RWPE2 (cell line): Measurements from ENCODE around the gene CDKN3.
"Not testable (repeated sequence)": the region's sequence is repeated elsewhere in the genome, so short reads cannot be mapped to it uniquely, and the experiment has no call there.

Experiments used
- ATAC-seq: fragments of 200-7000 bp; cut with Tn5 transposase; 3 replicates; pipeline ENCODE4 v1.9.1; 2021; ENCODE audit warnings: low read depth
- DNase-seq: peaks from one replicate; pipeline ENCODE4 v3.0.0-alpha.2; 2020; ENCODE audit warnings: low spot score
- H3K27ac ChIP-seq: fragments of 450-650 bp; 2 replicates; pipeline ENCODE4 v1.5.1; 2017; ENCODE audit warnings: mild to moderate bottlenecking; ENCODE audit not compliant: poor library complexity, severe bottlenecking
- H3K27me3 ChIP-seq: fragments of 250-450 bp; sonication (Bioruptor Pico); 2 replicates; pipeline ENCODE4 v1.5.1; 2021; ENCODE audit warnings: mild to moderate bottlenecking, moderate library complexity; ENCODE audit not compliant: insufficient read depth, poor library complexity, severe bottlenecking
- H3K36me3 ChIP-seq: fragments of 250-450 bp; sonication (Bioruptor Pico); 2 replicates; pipeline ENCODE4 v1.5.1; 2020; ENCODE audit warnings: low read depth, mild to moderate bottlenecking, moderate library complexity
- H3K4me1 ChIP-seq: fragments of 250-450 bp; sonication (Bioruptor Pico); 2 replicates; pipeline ENCODE4 v1.5.1; 2021; ENCODE audit warnings: mild to moderate bottlenecking, moderate library complexity; ENCODE audit not compliant: insufficient read depth, poor library complexity, severe bottlenecking
- H3K4me3 ChIP-seq: fragments of 250-450 bp; sonication (Bioruptor Pico); 2 replicates; pipeline ENCODE4 v1.5.1; 2021; ENCODE audit warnings: mild to moderate bottlenecking, moderate library complexity; ENCODE audit not compliant: severe bottlenecking
- H3K9me3 ChIP-seq: fragments of 250-450 bp; sonication (Bioruptor Pico); 2 replicates; pipeline ENCODE4 v1.5.1; 2021; ENCODE audit warnings: mild to moderate bottlenecking, moderate library complexity; ENCODE audit not compliant: severe bottlenecking
- TF ChIP-seq, protein P1 (sequence below): fragments of 450-650 bp; IDR thresholded peaks from one replicate; pipeline ENCODE4 v1.5.1; 2017; ENCODE audit warnings: mild to moderate bottlenecking, moderate library complexity; ENCODE audit not compliant: poor library complexity, severe bottlenecking

The CDKN3 gene

DNA sequence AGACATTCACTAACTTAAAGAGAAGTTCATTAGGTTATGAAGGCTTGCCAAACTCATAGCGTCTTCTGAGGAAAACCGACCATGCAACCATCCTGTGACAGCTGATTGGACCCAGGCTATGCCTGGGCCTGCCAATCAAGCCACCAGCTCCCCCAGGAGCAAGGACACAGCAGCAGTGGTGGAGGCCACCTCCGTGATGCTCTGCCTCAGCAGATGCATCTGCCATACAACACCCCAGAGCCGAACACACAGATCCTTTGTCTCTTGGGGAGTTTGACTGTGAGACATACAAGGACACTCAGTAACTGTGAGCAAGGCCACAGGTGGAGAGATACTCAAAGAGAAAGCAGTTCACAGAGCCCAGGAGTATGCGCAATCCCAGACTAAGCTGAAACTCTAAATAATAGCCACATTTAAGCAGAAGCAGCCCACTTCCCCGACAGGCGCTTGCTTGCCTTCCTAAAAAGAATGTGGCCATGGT, 54.4 kb downstream of the CDKN3 start:
- DNase-seq = no peak
- no peak for ATAC-seq
- H3K4me3 ChIP-seq = no peak overlapping the region
- TF ChIP-seq, protein P1, sequence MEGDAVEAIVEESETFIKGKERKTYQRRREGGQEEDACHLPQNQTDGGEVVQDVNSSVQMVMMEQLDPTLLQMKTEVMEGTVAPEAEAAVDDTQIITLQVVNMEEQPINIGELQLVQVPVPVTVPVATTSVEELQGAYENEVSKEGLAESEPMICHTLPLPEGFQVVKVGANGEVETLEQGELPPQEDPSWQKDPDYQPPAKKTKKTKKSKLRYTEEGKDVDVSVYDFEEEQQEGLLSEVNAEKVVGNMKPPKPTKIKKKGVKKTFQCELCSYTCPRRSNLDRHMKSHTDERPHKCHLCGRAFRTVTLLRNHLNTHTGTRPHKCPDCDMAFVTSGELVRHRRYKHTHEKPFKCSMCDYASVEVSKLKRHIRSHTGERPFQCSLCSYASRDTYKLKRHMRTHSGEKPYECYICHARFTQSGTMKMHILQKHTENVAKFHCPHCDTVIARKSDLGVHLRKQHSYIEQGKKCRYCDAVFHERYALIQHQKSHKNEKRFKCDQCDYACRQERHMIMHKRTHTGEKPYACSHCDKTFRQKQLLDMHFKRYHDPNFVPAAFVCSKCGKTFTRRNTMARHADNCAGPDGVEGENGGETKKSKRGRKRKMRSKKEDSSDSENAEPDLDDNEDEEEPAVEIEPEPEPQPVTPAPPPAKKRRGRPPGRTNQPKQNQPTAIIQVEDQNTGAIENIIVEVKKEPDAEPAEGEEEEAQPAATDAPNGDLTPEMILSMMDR = no peak
- peaks cover 36% of the 10 kb centered on the region for H3K4me1 ChIP-seq
- H3K27me3 ChIP-seq = no peaks in the 10 kb centered on the region
- H3K27ac ChIP-seq = no peak overlapping the region
- H3K36me3 ChIP-seq = no peaks in the 10 kb centered on the region
- no peaks in the 10 kb centered on the region for H3K9me3 ChIP-seq

DNA sequence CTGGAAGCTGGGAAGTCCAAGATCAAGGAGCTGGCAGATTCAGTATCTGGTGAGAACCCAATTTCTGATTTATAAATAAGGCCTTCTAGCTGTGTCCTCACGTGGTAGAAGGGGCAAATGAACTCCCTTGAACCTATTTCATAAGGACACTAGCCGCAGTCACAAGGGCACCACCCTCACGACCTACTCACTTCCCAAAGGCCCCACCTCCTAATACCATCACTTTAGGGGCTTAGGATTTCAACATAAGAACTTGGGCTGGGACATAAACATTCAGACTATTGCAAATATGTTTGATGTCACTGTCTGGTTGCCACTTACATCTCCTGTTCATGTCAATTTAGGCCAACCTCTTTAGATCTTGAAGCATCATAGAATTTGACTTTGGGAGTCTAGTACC, 55.2 kb downstream of the CDKN3 start:
- Histone ChIP-seq H3K27ac (no peak overlapping the region), H3K36me3 (no peaks in the 10 kb centered on the region), H3K4me3 (no peak overlapping the region), H3K4me1 (peaks cover 28% of the 10 kb centered on the region), H3K9me3 (no peaks in the 10 kb centered on the region), H3K27me3 (no peaks in the 10 kb centered on the region)
- DNase-seq = no peak
- no peak for ATAC-seq
- TF ChIP-seq, protein P1 = no peak

DNA sequence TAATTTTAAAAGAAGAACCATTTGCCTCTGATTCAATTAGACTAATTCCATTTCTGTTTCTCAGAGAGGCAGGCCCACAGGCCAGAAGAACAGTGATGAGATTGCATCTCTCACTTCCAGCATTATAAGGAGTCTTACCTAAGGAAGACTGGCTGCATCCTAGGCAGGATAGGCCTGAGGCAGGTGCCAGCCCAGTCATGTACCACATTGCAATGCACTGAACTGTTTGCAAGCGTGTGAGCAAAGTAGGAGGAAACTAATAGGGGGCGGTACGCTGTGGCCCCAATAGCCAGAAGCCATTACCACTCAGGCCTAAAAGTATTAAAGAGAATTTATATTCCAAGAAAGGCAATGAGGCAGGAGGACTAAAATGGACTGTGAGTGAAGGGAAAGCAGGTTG, 56.4 kb downstream of the CDKN3 start:
- TF ChIP-seq, protein P1 = no peak
- H3K9me3 ChIP-seq = no peaks in the 10 kb centered on the region
- H3K27me3 ChIP-seq = no peaks in the 10 kb centered on the region
- DNase-seq (no peak), ATAC-seq (peak; percentile 66)
- H3K4me3 ChIP-seq = no peak overlapping the region
- H3K27ac ChIP-seq = peak overlapping the region; percentile 46
- H3K4me1 ChIP-seq = peaks cover 25% of the 10 kb centered on the region
- H3K36me3 ChIP-seq = no peaks in the 10 kb centered on the region

GRCh38 chr14:54453990-54454389, 57.2 kb downstream of the CDKN3 start:
- H3K9me3 ChIP-seq, H3K4me3 ChIP-seq, H3K36me3 ChIP-seq, DNase-seq, H3K27me3 ChIP-seq: not testable (repeated sequence)
- ATAC-seq = peak; percentile 88
- Histone ChIP-seq H3K4me1 (peaks cover 25% of the 10 kb centered on the region), H3K27ac (peak overlapping the region; percentile 46)

DNA sequence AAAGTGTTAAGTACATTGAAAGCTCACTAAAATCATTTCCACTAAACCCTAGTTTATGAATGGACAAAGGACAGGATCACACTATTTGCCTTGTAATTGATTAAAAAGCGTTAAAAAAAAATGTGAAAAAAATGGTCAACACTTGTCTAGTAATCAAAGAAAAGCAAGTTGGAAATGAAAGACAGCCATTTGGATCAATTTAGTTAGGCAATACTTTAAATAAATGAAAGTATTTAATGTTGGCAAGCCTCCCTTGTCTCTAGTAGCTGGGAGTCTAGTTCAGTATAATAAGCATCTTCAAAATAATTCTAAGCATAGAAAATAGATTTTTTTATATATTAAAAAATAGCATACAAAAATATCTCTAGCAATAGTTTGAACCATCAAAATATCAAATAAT, 58.6 kb downstream of the CDKN3 start:
- DNase-seq (no peak), ATAC-seq (no peak)
- H3K27me3 ChIP-seq = no peaks in the 10 kb centered on the region
- TF ChIP-seq, protein P1 = no peak
- H3K27ac ChIP-seq = peak overlapping the region; percentile 46
- H3K9me3 ChIP-seq = no peaks in the 10 kb centered on the region
- H3K4me3 ChIP-seq = no peak overlapping the region
- no peaks in the 10 kb centered on the region for H3K36me3 ChIP-seq
- H3K4me1 ChIP-seq = peaks cover 25% of the 10 kb centered on the region

DNA sequence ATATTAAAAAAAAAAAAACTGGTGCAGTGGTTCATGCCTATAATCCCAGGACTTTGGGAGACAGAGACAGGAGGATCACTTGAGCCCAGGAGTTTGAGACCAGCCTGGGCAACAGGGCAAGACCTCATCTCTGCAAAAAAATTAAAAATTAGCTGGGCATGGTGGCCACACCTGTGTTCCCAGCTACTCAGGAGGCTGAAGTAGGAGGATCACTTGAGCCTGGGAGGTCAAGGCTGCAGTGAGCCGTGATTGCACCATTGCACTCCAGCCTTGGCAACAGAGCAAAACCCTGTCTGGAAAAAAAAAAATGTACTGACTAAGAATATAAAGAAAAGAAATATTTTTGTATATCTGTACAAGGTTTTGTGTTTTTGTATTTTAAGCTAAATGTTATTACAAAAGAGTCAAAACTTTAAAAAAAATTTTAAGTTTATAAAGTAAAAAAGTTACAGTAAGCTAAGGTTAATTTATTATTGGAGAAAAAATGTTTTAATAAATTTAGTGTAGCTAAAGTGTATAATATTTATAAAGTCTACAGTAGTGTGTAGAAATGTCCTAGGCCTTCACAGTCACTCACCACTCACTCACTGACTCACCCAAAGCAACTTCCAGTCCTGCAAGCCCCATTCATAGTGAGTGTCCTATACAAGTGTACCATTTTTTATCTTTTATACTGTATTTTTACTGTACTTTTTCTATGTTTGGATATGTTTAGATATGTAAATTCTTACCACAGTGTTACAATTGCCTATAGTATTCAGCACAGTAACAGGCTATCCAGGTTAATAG, 60.2 kb downstream of the CDKN3 start:
- Histone ChIP-seq H3K4me1 (peaks cover 27% of the 10 kb centered on the region), H3K27ac (peak overlapping the region; percentile 32)
- H3K4me3 ChIP-seq, H3K27me3 ChIP-seq, H3K36me3 ChIP-seq, DNase-seq, H3K9me3 ChIP-seq: not testable (repeated sequence)
- ATAC-seq = peak; percentile 58
